Measurements from ENCODE around the gene SLC7A6OS.

DNA sequence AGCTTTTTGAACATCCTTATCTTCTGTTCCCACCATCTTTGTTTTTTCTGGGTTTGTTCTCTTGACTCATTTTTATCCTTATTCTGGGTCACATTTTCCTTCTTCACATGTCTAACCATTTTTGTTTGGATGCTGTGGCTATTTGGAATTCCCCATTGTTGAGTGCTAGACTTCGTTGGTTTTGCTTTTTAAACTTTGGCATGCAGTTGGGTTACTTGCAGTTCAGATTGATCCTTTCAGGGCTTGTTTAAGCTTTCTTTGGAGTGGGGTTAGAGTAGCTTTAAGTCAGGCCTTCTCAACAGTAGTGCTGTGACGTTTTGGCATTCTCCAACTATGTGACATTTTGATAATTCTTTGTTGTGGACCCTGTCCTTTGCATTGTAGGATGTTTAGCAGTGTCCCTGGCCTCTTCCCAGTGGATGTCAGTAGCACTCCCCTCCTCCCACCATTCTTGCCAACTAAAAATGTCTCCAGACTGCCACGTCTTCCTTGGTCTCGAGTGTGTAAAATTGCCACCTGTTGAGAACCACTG is 21.2 kb upstream of the SLC7A6OS start:
- TF ChIP-seq, protein P1, sequence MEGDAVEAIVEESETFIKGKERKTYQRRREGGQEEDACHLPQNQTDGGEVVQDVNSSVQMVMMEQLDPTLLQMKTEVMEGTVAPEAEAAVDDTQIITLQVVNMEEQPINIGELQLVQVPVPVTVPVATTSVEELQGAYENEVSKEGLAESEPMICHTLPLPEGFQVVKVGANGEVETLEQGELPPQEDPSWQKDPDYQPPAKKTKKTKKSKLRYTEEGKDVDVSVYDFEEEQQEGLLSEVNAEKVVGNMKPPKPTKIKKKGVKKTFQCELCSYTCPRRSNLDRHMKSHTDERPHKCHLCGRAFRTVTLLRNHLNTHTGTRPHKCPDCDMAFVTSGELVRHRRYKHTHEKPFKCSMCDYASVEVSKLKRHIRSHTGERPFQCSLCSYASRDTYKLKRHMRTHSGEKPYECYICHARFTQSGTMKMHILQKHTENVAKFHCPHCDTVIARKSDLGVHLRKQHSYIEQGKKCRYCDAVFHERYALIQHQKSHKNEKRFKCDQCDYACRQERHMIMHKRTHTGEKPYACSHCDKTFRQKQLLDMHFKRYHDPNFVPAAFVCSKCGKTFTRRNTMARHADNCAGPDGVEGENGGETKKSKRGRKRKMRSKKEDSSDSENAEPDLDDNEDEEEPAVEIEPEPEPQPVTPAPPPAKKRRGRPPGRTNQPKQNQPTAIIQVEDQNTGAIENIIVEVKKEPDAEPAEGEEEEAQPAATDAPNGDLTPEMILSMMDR (IDR thresholded peaks at IDR 0.05): no peak
- TF ChIP-seq, protein P2, sequence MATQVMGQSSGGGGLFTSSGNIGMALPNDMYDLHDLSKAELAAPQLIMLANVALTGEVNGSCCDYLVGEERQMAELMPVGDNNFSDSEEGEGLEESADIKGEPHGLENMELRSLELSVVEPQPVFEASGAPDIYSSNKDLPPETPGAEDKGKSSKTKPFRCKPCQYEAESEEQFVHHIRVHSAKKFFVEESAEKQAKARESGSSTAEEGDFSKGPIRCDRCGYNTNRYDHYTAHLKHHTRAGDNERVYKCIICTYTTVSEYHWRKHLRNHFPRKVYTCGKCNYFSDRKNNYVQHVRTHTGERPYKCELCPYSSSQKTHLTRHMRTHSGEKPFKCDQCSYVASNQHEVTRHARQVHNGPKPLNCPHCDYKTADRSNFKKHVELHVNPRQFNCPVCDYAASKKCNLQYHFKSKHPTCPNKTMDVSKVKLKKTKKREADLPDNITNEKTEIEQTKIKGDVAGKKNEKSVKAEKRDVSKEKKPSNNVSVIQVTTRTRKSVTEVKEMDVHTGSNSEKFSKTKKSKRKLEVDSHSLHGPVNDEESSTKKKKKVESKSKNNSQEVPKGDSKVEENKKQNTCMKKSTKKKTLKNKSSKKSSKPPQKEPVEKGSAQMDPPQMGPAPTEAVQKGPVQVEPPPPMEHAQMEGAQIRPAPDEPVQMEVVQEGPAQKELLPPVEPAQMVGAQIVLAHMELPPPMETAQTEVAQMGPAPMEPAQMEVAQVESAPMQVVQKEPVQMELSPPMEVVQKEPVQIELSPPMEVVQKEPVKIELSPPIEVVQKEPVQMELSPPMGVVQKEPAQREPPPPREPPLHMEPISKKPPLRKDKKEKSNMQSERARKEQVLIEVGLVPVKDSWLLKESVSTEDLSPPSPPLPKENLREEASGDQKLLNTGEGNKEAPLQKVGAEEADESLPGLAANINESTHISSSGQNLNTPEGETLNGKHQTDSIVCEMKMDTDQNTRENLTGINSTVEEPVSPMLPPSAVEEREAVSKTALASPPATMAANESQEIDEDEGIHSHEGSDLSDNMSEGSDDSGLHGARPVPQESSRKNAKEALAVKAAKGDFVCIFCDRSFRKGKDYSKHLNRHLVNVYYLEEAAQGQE (IDR thresholded peaks at IDR 0.05; ENCODE audit: insufficient read depth in 1 of 2, low read depth in 2 of 2, low read length in 1 of 2): no peak
